ENCODE results near the gene ADAM23. TPM values are rescaled to one million over a fixed set of nuclear protein-coding genes. Genes with fewer than 3 reads are reported as not detected.
"Not testable (repeated sequence)": the region's sequence is repeated elsewhere in the genome, so short reads cannot be mapped to it uniquely, and the experiment has no call there.

ADAM23 gene, protein sequence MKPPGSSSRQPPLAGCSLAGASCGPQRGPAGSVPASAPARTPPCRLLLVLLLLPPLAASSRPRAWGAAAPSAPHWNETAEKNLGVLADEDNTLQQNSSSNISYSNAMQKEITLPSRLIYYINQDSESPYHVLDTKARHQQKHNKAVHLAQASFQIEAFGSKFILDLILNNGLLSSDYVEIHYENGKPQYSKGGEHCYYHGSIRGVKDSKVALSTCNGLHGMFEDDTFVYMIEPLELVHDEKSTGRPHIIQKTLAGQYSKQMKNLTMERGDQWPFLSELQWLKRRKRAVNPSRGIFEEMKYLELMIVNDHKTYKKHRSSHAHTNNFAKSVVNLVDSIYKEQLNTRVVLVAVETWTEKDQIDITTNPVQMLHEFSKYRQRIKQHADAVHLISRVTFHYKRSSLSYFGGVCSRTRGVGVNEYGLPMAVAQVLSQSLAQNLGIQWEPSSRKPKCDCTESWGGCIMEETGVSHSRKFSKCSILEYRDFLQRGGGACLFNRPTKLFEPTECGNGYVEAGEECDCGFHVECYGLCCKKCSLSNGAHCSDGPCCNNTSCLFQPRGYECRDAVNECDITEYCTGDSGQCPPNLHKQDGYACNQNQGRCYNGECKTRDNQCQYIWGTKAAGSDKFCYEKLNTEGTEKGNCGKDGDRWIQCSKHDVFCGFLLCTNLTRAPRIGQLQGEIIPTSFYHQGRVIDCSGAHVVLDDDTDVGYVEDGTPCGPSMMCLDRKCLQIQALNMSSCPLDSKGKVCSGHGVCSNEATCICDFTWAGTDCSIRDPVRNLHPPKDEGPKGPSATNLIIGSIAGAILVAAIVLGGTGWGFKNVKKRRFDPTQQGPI
- total RNA-seq = 10 to 100 TPM in 1 of 2 donors, 1 to 10 TPM in 1; 7.6 to 34.6 TPM

DNA sequence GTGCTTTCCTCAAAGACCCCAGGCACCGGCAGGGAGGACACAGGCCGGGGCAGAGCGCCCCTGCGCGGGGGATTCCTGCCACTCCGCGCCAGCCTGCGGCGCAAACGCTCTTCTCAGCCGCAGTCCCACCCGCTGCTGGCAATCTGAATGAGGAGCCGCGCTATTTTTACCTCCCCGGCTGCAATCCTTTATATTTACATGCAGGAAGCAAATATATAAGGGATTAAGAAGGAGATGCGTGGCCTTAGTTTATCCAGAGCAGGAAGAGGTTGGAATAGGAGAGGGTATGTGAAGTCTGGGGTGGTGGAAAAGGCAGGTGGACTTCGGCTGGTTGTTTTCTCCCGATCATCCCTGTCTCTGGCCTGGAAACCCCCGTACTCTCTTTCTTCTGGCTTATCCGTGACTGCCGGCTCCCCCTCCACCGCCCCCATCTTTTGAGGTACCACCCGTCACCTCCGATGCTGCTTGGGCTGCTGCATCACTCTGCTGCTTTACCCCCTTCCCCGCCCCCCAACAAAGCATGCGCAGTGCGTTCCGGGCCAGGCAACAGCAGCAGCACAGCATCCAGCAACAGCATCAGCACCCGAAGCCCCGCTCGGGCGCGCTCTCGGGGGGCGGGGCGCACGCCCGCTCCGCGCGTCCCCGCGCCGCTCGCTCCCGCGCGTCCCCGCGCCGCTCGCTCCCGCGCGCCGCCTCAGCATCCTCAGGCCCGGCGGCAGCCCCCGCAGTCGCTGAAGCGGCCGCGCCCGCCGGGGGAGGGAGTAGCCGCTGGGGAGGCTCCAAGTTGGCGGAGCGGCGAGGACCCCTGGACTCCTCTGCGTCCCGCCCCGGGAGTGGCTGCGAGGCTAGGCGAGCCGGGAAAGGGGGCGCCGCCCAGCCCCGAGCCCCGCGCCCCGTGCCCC, at the start of gene ADAM23:
TSS of gene ADAM23 (plus strand) at position 700 of the 902 bp plus-strand sequence. CDS start 335 bp downstream, outside the sequence.
- no peaks in the 10 kb centered on the region for H3K36me3 ChIP-seq
- TF ChIP-seq, protein P1, sequence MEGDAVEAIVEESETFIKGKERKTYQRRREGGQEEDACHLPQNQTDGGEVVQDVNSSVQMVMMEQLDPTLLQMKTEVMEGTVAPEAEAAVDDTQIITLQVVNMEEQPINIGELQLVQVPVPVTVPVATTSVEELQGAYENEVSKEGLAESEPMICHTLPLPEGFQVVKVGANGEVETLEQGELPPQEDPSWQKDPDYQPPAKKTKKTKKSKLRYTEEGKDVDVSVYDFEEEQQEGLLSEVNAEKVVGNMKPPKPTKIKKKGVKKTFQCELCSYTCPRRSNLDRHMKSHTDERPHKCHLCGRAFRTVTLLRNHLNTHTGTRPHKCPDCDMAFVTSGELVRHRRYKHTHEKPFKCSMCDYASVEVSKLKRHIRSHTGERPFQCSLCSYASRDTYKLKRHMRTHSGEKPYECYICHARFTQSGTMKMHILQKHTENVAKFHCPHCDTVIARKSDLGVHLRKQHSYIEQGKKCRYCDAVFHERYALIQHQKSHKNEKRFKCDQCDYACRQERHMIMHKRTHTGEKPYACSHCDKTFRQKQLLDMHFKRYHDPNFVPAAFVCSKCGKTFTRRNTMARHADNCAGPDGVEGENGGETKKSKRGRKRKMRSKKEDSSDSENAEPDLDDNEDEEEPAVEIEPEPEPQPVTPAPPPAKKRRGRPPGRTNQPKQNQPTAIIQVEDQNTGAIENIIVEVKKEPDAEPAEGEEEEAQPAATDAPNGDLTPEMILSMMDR (IDR thresholded peaks at IDR 0.05) = peak in 1 of 2 donors; percentile 45
- H3K9me3 ChIP-seq = no peaks in the 10 kb centered on the region
- H3K27me3 ChIP-seq = no peaks in the 10 kb centered on the region
- peaks cover 0 to 20% of the 10 kb centered on the region in 2 donors for H3K4me1 ChIP-seq
- H3K27ac ChIP-seq = peak within 1 kb of the TSS; percentile 67 to 86
- peak within 1 kb of the TSS; percentile 56 to 66 for H3K4me3 ChIP-seq
- DNase-seq (ENCODE audit: low spot score) = no peak

DNA sequence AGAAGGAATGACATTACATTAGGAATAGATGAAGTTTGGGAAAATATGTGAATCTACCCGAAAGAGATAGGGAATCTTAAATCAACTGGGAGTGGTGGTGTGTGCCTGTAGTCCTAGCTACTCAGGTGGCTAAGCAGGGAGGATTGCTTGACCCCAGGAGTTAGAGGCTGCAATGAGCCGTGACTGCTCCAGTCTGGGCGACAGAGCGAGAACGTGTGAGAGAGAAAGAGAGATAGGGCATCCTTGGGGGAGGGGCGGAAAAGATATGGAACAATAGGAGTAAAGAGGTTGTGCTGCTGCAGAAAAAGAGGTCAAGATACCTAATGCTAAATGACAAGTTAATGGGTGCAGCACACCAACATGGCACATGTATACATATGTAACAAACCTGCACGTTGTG, 47.1 kb upstream of the ADAM23 start:
- H3K4me3 ChIP-seq = no peak overlapping the region
- no peaks in the 10 kb centered on the region for H3K36me3 ChIP-seq
- no peaks in the 10 kb centered on the region for H3K27me3 ChIP-seq
- no peaks in the 10 kb centered on the region for H3K4me1 ChIP-seq
- H3K27ac ChIP-seq = no peak overlapping the region
- TF ChIP-seq, protein P1 (IDR thresholded peaks at IDR 0.05) = no peak
- no peaks in the 10 kb centered on the region for H3K9me3 ChIP-seq
- no peak for DNase-seq (ENCODE audit: low spot score)

DNA sequence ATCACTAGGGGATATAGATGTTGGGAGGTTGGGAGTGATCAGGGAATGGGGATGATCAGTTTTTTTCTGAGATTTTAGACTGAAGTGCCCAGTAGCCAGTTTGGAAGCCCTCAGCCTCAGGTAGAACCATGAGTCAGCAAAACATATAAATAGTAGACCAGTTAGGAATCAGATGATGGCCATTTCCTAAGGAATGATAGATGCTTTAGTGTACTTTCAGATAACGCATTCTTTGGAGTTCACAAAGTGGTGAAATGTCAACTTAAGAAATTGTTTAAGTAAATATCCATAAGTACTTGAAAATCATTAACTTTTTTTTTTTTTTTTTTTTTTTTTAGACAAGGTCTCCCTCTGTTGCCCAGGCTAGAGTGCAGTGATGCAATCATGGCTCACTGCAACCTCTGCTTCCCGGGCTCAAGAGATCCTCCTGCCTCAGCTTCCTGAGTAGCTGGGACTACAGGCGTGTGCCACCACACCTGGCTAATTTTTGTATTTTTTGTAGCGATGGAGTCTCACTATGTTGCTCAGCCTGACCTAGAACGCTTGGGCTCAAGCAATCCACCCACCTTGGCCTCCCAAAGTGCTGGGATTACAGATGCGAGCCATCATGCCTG, 40.3 kb upstream of the ADAM23 start:
- H3K27ac ChIP-seq; H3K4me1 ChIP-seq; H3K36me3 ChIP-seq; H3K9me3 ChIP-seq; H3K27me3 ChIP-seq; DNase-seq (ENCODE audit: low spot score); H3K4me3 ChIP-seq: not testable (repeated sequence)

DNA sequence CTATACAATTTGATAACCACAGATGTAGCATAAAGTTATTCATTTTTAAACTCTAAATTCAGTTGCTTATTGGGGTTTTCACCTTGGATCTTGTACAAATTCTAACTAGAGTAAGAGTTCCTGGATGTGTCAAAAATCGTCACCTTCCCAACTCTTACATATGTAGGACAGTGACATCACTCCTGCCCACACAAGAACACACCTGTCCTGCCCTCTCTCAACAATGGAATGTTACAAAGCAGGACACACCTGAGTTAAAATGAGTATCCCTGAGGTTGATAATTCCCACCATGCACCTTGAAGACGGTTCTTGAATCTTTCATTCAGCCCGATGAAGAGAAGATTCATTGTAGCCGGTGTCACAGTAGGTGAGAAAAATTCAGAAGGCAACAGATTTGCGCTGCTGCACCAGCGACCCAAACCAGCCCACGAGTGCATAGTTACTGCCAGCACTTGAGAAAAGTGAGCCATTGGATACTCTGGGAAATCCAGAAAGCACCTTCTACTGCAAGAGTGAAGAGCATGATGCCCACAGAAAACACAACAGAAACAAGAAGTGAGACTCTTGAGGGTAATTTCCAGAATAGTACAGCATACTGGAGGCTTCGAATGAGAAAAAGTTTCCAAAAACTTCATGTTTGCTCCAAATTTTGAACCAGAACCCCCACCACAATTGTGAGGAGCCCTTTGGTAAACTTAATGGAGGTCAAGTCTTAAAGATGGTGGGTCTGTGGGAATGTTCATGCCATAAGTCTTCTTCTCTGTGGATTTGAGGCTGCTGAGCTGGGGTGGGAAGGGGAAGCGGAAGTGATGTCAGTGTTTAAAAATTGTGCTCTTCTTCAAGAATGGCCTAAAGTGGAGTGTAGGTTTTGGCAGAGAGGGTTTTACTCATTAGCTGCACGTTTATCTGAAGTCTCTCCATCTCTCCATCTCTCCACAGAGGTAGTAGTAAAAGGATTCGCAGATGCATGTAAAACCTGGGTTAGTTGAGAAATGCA, 34.7 kb upstream of the ADAM23 start:
- Histone ChIP-seq H3K27ac (no peak overlapping the region), H3K27me3 (no peaks in the 10 kb centered on the region), H3K9me3 (peaks cover 0 to 5% of the 10 kb centered on the region in 2 donors), H3K4me3 (no peak overlapping the region), H3K36me3 (no peaks in the 10 kb centered on the region), H3K4me1 (no peaks in the 10 kb centered on the region)
- DNase-seq (ENCODE audit: low spot score) = no peak
- TF ChIP-seq, protein P1 (IDR thresholded peaks at IDR 0.05) = no peak

DNA sequence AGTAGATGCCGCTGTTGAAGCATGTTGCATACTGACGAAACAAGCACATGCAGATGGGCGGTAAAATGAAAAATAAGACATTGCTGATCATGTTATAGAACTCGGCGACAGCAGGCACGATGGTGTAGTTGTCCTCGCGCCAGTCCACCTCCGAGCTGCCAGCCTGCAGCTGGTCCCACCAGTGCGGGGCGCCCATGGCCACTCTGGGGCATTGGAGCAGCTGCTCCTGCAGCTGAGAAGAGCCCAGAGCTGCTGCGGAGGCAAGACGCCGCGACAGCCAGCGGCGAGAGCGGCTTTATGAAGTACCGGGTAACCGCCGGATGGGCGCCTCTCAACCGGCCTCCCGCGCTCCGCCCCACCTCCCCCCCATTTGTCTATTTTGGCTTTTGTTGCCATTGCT, 32.6 kb upstream of the ADAM23 start:
- TF ChIP-seq, protein P1 (IDR thresholded peaks at IDR 0.05) = no peak
- H3K9me3 ChIP-seq = peaks cover 0 to 5% of the 10 kb centered on the region in 2 donors
- no peaks in the 10 kb centered on the region for H3K36me3 ChIP-seq
- no peaks in the 10 kb centered on the region for H3K4me1 ChIP-seq
- H3K27me3 ChIP-seq = no peaks in the 10 kb centered on the region
- DNase-seq (ENCODE audit: low spot score) = no peak
- H3K4me3 ChIP-seq = no peak overlapping the region
- no peak overlapping the region for H3K27ac ChIP-seq
